HFFc6 (cell line): ENCODE data around the gene MFSD6L. TPM values are rescaled to one million over a fixed set of nuclear protein-coding genes. Genes with fewer than 3 reads are reported as not detected.

Source experiments
- DNase-seq: peaks from one replicate; pipeline ENCODE4 v3.0.0-alpha.2; 2018
- H3K27ac Mint-ChIP-seq: 2 replicates; pipeline ENCODE4 v1.8.0; 2020; ENCODE audit warnings: mild to moderate bottlenecking, mixed read lengths
- H3K27me3 Mint-ChIP-seq: 2 replicates; pipeline ENCODE4 v1.8.0; 2021; ENCODE audit warnings: mild to moderate bottlenecking, moderate library complexity, mixed read lengths; ENCODE audit not compliant: insufficient read depth
- H3K36me3 Mint-ChIP-seq: 2 replicates; pipeline ENCODE4 v1.8.0; 2021; ENCODE audit warnings: low read depth, mixed read lengths
- H3K4me1 Mint-ChIP-seq: 2 replicates; pipeline ENCODE4 v1.8.0; 2020; ENCODE audit warnings: low read depth, mixed read lengths
- H3K4me3 Mint-ChIP-seq: 2 replicates; pipeline ENCODE4 v1.8.0; 2020; ENCODE audit warnings: mild to moderate bottlenecking, moderate library complexity, mixed read lengths
- H3K9me3 Mint-ChIP-seq: 2 replicates; pipeline ENCODE4 v1.8.0; 2020; ENCODE audit warnings: mild to moderate bottlenecking, mixed read lengths
- CTCF ChIP-seq: fragments of 200-600 bp; sonication (generic); IDR thresholded peaks from 2 replicates; pipeline ENCODE4 v1.5.0; 2021; ENCODE audit warnings: antibody characterized with exemption, mild to moderate bottlenecking
- total RNA-seq, 6 experiments: library from RNA; stranded (reverse); fragmentation: NEBNext Ultra II Directional; extraction: Animal tissue kit (Norgen Biotek cat#: 25700); gene quantifications; 2 replicates in 1 of 6; 3 replicates in 5 of 6; pipeline ENCODE4 v1.2.3, GENCODE V29; 2021

MFSD6L gene
- total RNA-seq, 6 experiments from 2014 or later = not detected

DNA sequence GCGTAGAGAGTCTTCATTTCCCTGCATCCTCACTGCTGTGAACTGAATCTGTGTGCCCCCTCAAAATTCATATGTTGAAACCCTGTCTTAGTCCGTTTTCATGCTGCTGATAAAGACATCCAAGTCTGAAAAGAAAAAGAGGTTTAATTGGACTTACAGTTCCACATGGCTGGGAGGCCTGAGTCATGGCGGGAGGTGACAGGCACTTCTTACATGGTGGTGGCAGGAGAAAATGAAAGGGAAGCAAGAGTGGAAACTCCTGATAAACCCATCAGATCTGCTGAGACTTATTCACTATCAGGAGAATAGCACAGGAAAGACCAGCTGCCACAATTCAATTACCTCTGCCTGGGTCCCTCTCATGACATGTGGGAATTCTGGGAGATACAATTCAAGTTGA is 51.4 kb downstream of the MFSD6L start:
- DNase-seq = no peak
- no peaks in the 10 kb centered on the region for H3K9me3 Mint-ChIP-seq
- H3K27me3 Mint-ChIP-seq = peaks cover 11% of the 10 kb centered on the region
- H3K4me1 Mint-ChIP-seq = no peaks in the 10 kb centered on the region
- H3K27ac Mint-ChIP-seq = no peak overlapping the region
- H3K36me3 Mint-ChIP-seq = no peaks in the 10 kb centered on the region
- TF ChIP-seq CTCF = no peak
- no peak overlapping the region for H3K4me3 Mint-ChIP-seq

Other genes with a start within 250 kb of the MFSD6L start
- gene MYH10, start 168.6 kb downstream of the MFSD6L start, total RNA-seq = 10 to 100 TPM; 54.0 to 63.3 (median 58.3) TPM
- gene CCDC42, start 54.5 kb downstream of the MFSD6L start, total RNA-seq = not detected
- gene SPDYE4, start 40.8 kb downstream of the MFSD6L start, total RNA-seq = not detected
- not detected for gene PIK3R6, start 68.3 kb upstream of the MFSD6L start, total RNA-seq
- gene PIK3R5, start 166.3 kb upstream of the MFSD6L start, total RNA-seq = not detected
- gene NTN1, start 222.1 kb upstream of the MFSD6L start, total RNA-seq = not detected